GM18867 (cell line): ENCODE data around the gene OXSM.

Experiments used
- ATAC-seq: cut with Tn5 transposase; IDR thresholded peaks from one replicate; pipeline ENCODE4 v1.9.1; 2021; ENCODE audit warnings: mild to moderate bottlenecking, moderate library complexity; ENCODE audit not compliant: unreplicated experiment

The OXSM gene

DNA sequence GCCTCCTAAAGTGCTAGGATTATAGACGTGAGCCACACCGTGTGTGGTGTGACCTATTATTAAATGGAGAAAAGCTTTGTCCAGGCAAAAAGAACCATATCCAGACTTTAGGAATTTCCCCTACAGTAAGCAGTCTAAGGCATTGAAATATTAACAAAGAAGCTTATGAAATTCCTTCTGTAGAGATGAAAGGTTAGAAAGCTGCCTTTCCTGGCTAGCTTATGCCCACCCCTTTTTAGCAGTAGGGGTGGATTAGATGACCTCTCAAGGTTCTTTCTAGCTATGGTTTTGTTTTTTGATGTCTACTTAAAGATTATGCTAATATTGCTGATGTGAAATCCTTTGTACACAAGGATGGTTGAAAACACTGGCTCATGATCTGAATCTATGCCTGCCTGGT, 13.9 kb downstream of the OXSM start:
- no peak for ATAC-seq

DNA sequence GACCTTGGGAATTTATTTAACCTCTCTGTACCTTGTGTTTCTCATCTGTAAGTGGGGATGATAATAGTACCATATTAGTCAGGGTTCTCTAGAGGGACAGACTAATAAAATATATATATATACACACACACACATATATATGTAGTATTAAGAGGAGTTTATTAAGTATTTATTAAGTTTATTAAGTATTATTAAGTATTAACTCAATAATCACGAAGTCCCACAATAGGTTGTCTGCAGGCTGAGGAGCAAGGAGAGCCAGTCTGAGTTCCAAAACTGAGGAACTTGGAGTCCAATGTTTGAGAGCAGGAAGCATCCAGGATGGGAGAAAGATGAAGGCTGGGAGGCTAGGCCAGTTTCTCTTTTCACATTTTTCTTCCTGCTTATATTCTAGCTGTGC, 14.8 kb downstream of the OXSM start:
- no peak for ATAC-seq

DNA sequence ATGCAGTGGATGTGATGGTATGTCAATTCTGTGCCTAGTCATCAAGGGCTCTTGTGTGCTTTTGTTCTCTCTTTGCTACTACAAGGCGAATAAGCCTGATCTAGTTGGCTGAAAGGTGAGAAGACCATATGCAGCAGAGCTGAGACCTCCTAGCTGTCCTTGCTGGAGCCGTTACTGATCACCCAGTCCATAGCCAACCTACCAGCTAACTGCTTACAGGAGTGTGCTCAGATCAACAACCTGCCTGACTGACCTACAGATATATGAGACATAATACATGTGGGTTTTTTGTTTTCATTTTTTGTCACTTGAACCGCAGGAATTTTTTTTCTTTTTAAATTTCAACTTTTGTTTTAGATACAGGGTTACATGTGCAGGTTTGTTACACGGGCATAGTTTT, 22.8 kb downstream of the OXSM start:
- no peak for ATAC-seq

DNA sequence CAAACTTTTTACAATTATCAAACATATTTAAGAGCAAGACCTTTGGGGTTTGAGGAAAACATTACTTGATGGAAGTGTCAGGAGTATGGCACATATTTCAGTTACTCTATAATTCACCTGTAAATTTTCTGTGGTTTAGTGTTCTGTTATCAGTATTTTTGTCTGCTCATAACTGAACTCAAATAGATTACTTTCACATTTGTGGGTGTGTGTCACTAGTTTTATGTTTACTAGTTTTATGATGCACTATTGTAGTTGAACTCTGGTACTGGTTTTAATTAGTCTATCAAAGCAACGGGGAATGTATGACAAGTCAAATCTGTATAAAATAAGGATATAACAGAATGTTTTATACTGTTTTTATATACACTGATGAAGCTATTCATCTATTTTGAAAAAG, 27.2 kb downstream of the OXSM start:
- peak; percentile 69 for ATAC-seq

DNA sequence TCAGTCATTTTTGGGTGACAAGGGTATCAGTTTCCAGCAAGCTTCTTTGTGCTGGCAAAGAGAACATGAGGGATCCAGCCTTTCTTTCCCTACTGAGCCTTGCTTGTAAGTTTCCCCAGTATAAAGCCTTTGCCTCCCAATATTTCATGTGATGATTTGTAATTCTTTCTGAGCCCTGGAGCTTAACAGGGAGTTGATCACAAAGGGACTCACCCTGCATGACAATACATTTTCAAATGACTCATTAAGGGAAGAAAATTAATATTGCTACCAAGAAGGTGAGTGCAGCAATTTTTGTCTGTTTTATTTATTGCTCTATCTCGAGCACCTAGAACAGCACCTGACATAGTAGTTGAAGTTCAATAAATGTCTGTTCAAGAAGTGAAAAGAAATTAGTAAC, 27.7 kb downstream of the OXSM start:
- peak; percentile 13 for ATAC-seq

DNA sequence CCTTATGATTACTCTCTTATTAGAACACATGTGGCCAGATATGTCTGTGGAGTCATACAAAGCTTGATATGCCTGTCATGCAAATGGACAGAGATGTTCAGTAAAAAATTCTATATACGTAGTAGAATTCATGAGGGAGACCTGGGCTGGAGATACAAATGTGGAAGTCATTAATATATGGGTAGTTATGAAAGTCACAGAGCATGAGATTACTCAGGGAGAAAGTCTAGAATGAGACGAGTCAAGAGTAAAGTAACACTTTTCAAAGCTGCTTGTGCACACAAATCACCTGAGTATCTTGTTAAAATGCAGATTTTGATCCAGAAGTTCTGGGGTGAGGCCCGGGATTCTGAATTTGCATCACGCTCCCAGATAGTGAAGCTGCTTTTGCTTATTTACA, 28.4 kb downstream of the OXSM start:
- ATAC-seq = no peak

DNA sequence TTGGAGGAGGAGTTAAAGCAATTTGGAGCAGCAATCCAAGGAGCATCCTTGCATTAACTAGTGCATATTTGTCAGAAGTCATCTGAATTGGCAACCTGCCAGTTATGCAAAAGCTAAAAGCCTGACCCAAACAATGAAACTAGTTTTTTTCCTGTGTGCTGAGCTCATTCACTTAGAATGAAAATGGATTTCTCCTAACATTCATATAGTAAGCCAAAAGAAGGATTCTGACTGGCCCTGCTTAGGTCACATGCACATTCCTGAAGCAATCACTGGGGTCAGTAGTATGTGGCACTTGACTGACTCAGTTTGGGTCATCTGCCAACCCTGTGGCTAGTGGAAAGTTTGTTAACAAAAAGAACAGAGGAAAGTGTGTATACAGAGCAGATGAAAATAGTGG, 30.5 kb downstream of the OXSM start:
- peak; percentile 26 for ATAC-seq

DNA sequence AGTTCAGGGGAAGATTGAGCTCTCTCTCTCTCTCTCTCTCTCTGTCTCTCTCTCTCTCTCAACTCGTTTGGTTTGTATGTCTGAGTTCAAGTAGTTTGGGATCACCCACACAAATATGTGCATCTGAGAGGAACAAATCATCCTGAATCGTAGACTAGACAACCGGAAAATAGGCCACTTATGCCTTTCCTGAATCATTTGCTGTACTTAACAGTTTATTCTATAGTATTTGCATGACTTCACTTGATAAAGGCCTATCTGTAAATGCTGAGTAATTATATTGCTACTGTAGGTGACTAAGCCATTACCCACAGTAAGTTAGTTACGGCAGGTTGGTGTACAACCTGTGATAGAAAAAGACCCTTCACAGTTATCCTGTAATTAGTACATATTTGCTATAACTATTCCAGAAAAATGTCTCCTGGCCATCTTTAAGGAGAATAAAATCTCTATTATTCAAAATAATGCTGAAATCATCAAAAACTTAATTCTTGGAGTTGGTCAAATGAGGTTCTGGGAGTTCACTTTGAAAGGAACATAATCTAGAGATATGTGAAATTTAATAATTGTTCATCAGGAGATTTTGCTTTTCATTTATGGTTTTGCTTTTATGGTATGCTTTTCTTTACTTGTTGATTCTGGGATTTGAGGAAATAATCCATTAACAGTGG, 31.1 kb downstream of the OXSM start:
- ATAC-seq = no peak

DNA sequence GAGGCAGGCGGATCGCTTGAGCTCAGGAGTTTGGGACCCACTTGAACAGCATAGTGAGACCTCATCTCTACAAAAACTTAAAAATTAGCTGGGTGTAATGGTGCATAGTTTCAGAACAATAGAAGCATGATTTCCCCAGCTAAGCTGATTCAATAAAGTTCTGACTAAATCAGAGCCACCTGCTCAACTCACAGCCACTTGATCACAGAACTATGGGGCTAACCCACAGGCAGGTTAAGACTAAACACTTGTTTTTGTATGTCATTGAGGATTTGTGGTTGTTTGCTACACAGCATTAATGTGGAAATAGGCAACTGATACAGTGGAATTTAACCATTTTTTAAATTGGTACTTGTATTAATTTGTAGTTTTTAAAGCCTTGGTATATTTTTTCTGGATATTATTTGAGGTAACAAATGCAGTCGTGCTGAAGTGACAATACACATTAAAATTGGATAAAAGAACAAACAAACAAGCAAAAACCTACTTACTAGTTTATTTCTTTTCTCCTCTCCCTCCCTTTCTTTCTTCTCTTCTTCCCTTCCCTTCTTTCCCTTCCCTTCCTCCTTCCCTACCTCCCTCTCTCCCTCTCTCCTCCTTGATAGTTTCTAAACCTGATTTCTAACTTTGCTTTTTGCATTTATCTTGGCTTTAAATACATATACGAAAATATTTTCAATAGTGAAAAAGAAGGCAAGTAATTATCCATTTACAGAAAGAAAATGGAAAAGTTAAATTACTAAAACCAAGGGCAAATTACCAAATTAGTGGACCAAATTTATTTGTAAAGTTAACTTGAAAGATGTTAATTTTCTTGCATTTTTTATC, 32.1 kb downstream of the OXSM start:
- ATAC-seq = no peak

DNA sequence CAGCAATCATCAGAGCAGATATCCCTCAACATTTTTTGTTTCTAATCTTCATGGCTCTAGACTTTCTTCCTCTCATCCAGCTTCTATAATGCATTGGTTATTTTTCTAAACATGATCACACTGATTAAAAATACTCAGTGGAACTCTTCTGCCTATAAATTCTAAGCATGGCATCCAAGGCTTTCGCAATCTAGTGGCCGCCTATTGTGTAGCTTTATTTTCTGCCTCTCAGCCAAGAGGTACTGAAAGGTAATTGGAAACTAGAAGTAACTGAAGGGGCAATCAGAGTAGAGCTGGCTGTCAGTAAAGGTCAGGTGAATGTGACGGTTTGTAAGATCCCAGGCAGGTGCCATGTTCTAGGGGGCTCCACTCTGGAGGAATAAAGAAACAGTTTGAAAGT, 33.4 kb downstream of the OXSM start:
- no peak for ATAC-seq

DNA sequence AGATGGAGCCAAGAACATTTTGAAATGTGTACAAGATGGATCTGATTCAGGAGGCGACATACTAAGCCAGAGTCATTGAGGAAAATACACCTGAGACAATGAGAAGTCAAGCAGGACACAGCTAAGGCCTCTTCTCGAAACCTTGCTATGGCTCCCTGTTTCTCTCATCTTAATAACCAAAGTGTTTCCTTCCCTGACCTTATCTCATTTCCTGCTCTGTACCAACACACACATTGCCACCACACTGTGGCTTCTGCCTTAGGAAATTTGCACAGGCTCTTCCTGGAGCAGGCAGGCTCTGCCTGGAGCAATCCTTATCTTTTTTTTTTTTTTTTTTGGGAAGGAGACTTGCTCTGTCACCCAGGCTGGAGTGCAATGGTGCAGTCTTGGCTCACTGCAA, 36.6 kb downstream of the OXSM start:
- no peak for ATAC-seq

DNA sequence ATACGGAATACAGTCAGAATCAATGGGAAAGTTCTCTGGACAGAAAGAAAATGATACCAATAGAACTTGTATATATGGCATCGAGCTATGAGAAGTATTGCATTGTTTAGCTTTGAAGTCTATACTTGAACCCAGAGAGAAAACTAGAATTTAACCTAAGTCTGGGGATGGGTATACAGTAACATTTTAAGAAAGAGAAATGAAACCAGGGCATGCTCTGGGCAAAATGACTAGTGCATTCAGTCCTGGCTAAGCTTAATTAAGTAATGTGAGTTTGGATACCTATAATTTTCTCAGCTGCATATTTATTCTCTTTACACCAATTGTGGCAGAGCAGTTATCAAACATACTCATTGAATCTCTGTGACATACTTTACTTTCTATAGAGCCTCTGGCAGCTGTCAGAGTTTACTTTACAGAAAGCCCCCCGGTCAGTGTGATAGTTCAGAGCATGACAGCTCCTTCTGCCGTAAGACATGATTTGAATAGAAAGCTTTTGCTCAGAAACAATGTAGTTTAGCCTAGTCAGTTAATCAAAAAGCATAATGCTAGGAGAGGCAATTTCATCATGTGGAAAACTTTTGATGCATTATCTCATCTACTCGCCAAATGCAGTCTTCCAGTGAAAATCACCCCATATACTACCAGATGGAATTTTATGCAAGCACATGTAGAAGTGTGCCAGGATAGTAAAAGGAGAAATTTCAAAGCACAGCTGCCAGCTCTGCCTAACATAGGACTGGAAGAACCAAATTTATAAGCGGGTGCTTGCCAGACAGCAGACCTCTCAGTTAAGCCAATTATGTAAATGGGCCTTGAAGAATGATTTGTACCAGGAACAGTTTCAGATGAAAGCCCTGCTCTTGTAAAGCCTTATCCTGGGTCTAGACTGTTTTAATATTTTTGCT, 40.7 kb downstream of the OXSM start:
- ATAC-seq = no peak

DNA sequence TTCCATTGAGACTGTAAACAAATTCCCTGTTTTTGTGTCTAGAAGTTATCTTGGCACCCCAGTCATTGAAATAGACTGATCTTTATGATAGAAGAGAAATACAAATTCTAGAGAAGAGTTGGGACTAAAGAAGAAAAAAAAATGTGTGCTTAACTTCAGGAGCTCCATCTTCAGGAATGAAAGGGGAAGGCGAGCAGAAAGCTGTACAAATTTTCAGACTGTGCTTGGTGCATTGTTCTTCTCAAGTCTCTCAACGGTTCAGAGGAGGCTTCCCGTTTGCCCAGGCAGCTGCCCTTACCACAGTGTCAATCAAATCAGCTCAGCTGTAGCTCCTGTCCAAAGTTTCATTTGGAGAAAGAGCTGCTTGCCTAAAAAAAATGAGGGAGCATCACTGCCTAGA, 41.7 kb downstream of the OXSM start:
- ATAC-seq = peak; percentile 36

DNA sequence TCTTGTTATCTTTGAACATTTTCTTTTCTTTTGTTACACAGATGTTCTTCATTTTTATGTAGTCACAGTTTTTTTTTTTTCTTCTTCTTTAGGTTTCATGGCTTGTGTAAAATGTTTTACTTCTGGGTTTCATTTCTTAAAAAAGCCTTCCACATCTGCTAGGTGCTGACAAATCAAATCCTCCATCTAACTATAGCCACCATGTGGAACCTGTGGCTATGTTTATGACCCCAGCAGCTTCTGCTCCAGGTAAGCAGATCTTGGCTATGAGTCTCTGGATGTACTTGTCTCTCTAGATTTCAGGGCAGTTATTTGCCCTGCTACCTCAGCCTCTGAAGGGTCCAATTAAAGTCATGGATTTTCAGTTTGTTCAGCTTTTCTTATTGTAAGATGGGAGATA, 44.5 kb downstream of the OXSM start:
- ATAC-seq = peak; percentile 85

DNA sequence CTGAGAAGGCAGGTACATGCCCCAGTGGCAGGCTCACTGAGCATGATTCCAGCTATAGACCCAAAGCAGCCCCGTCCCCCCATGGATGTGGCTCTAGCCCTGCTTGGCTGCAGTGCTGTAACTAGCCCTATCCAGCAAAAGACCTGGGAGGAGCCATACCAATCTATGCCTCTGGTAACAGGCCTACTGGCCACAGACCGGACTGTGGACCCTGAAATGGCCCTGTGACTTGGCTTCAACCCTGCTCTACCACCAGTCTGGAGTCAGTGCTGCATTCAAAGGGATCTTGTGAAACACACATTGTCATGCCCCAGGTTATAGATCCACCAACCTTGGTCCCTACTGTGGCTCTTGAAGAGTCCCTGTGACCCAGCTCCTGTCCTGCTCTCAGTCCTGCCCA, 46.7 kb downstream of the OXSM start:
- ATAC-seq = no peak

DNA sequence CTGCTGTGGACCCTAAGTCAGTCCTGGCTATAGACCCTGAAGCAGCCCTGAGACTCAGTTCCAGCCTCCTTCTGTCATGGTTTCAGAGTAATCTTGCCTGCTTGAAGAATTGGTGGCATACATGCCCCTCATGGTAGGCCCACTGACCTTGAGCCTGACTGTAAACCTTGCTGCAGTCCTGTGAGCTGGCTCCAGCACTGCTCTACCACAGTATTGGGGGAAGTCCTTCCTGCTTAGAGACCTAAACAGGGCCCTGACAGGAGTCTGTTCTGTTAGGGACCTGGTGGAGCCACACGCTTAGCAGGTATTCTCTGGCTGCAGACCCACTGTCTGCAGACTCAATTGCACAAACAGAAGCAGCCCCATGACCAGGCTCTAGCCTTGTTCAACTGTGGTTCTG, 47.1 kb downstream of the OXSM start:
- no peak for ATAC-seq

DNA sequence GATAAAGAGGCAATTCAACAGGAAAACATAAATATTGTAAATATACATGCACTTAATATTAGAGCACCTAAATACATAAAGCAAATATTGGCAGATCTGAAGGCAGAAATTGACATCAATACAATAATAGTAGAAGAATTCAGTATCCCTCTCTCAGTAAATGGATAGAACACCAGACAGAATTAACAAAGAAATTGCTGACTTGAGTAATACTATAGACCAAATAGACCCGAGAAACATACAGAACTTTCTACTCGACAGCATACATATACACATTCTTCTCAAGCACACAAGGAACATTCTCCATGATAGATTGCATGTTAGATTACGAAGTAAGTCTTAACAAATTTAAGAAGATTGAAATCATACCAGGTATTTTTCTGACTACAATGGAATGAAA, 50.2 kb downstream of the OXSM start:
- ATAC-seq = no peak

DNA sequence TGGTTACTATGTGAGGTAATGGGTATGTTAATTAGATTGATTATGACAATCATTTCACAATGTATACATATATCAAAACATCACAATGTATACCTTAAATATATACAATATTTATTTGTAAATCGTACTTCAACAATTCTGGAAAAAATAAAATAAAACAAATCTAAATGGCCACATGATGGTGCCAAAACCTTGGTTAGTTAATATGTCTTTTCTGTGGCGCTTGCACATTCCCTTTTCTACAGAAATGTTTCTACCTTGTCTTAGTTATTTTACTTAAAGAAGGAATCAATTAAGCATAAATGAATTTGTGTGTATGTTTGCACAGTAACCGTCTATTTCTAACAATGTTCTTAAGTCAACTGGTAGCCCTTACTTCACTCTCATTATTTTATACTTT, 53.4 kb downstream of the OXSM start:
- no peak for ATAC-seq
